Measurements from ENCODE around the gene PHAX.

GRCh38 chr5:126650463-126650862, 49.7 kb downstream of the PHAX start:
- TF ChIP-seq POLR2A (IDR thresholded peaks at IDR 0.05; ENCODE audit: low read depth, low read length) = no peak
- TF ChIP-seq TAF1 (IDR thresholded peaks at IDR 0.05; ENCODE audit: borderline replicate concordance, low read depth, low read length) = no peak
- no peak for TF ChIP-seq POLR2AphosphoS5 (IDR thresholded peaks at IDR 0.05; ENCODE audit: low read depth, low read length)

All from GM12892 (cell line).